Airway epithelial cell (primary cell): Measurements from ENCODE around the gene SALL4. TPM values are rescaled to one million over a fixed set of nuclear protein-coding genes. Genes with fewer than 3 reads are reported as not detected.

Experiments
- total RNA-seq: library from RNA; depleted of rRNA; stranded (reverse); fragments of >200 nt; gene quantifications from 2 replicates; pipeline ENCODE4 v1.2.3, GENCODE V29; 2015

The SALL4 gene
- 0.05 and 0.07 TPM in 2 replicates for total RNA-seq

DNA sequence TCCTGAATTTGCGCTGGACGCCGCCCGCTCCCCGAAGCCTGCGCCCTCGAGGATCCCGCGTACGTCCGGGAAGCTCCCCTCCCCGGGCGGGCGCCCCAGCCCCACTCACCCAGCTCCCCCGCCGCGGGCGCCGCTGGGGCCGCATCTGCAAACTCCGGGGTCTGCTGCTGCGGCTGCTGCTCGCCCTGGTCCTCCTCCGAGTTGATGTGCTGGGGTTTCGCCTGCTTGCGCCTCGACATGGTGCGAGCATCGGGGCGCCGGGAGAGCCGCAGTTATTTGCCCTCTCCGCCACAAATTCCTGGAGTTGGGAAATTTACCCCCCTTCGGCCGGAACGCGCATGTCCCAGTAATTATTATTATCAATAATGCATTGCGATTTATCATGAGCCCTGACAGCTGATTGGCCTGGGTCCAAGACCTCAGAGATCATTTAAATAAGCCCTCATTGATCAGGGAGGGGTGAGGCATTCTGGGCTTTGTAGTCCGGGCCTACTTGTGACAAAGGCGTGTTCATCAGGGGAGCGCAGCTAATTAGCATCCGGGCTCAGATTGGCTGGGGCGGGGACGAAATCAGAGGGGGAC lies at the start of gene SALL4:
TSS of gene SALL4 (minus strand) at position 352 of the 582 bp plus-strand sequence. CDS start at position 239, 113 bp downstream.

GRCh38 chr20:51767867-51768758 lies 34.2 kb downstream of the SALL4 start, which contains the start of gene ATP9A:
TSS of gene ATP9A (minus strand) at chr20:51768390. CDS start at chr20:51768369, 21 bp downstream.

Other genes starting within 250 kb of the SALL4 start
- gene ATP9A, start 34.1 kb downstream of the SALL4 start, total RNA-seq: 5.6 and 7.3 TPM in 2 replicates